HepG2 (cell line): Measurements from ENCODE around the gene RABL6. TPM values are rescaled to one million over a fixed set of nuclear protein-coding genes. Genes with fewer than 3 reads are reported as not detected.

Experiments used
- BORCS8-MEF2B ChIP-seq: sonication (generic); formaldehyde crosslinking; IDR thresholded peaks from 2 replicates; pipeline ENCODE4 v1.8.0; 2022; ENCODE audit warnings: mild to moderate bottlenecking, missing genetic modification reagents
- CHCHD3 ChIP-seq: sonication (generic); formaldehyde crosslinking; IDR thresholded peaks from 2 replicates; pipeline ENCODE4 v1.8.0; 2022; ENCODE audit warnings: mild to moderate bottlenecking, missing genetic modification reagents, moderate library complexity
- GFI1 ChIP-seq: sonication (generic); formaldehyde crosslinking; IDR thresholded peaks from 2 replicates; pipeline ENCODE4 v1.5.0; 2020; ENCODE audit warnings: missing genetic modification reagents, mild to moderate bottlenecking, borderline replicate concordance
- MAX ChIP-seq: IDR thresholded peaks from 2 replicates; pipeline ENCODE4 v1.6.1; 2012; ENCODE audit warnings: inconsistent platforms
- MED8 ChIP-seq: sonication (generic); formaldehyde crosslinking; IDR thresholded peaks from 2 replicates; pipeline ENCODE4 v1.8.1; 2023; ENCODE audit warnings: mild to moderate bottlenecking, missing genetic modification reagents; ENCODE audit not compliant: insufficient replicate concordance
- MTERF4 ChIP-seq: sonication (generic); formaldehyde crosslinking; IDR thresholded peaks from 2 replicates; pipeline ENCODE4 v1.8.0; 2023; ENCODE audit warnings: mild to moderate bottlenecking, missing genetic modification reagents
- PITX1 ChIP-seq: sonication (generic); formaldehyde crosslinking; IDR thresholded peaks from 2 replicates; pipeline ENCODE4 v1.5.1; 2020; ENCODE audit warnings: mild to moderate bottlenecking, missing genetic modification reagents
- PRMT3 ChIP-seq: sonication (generic); formaldehyde crosslinking; IDR thresholded peaks from 2 replicates; pipeline ENCODE4 v1.8.1; 2022; ENCODE audit warnings: low read depth, mild to moderate bottlenecking, moderate library complexity, missing genetic modification reagents, borderline replicate concordance
- RBM39 ChIP-seq: fragments of 200-400 bp; formaldehyde crosslinking; IDR thresholded peaks from one replicate; pipeline ENCODE4 v1.6.1; 2018; ENCODE audit warnings: antibody characterized with exemption, mild to moderate bottlenecking, low read depth, low read length; ENCODE audit not compliant: poor library complexity, severe bottlenecking
- SMARCC2 ChIP-seq: fragments of 450-650 bp; IDR thresholded peaks from 2 replicates; pipeline ENCODE4 v1.6.1; 2017; ENCODE audit warnings: antibody characterized with exemption, mild to moderate bottlenecking
- SNAPC5 ChIP-seq: sonication (generic); formaldehyde crosslinking; IDR thresholded peaks from 2 replicates; pipeline ENCODE4 v1.8.1; 2023; ENCODE audit warnings: mild to moderate bottlenecking, missing genetic modification reagents, borderline replicate concordance
- STAG1 ChIP-seq: sonication (generic); formaldehyde crosslinking; IDR thresholded peaks from 2 replicates; pipeline ENCODE4 v1.4.0; 2020; ENCODE audit warnings: missing genetic modification reagents
- THAP11 ChIP-seq: IDR thresholded peaks from 2 replicates; pipeline ENCODE4 v1.6.1; 2016; ENCODE audit warnings: missing biosample characterization, missing genetic modification reagents
- ZEB1 ChIP-seq: IDR thresholded peaks from 2 replicates; pipeline ENCODE4 v1.6.1; 2012; ENCODE audit warnings: mild to moderate bottlenecking, low read depth, inconsistent platforms; ENCODE audit not compliant: insufficient replicate concordance
- ZFAT ChIP-seq: sonication (generic); formaldehyde crosslinking; conservative IDR thresholded peaks from 2 replicates; pipeline ENCODE4 v1.8.1; 2023; ENCODE audit warnings: missing genetic modification reagents, inconsistent platforms
- ZNF333 ChIP-seq: sonication (generic); formaldehyde crosslinking; IDR thresholded peaks from 2 replicates; pipeline ENCODE4 v1.4.0; 2020; ENCODE audit warnings: mild to moderate bottlenecking, missing genetic modification reagents, borderline replicate concordance
- ZNF660 ChIP-seq: sonication (generic); formaldehyde crosslinking; IDR thresholded peaks from 2 replicates; pipeline ENCODE4 v1.5.1; 2020; ENCODE audit warnings: mild to moderate bottlenecking, low read depth, missing genetic modification reagents, borderline replicate concordance
- ZNF782 ChIP-seq: sonication (generic); formaldehyde crosslinking; IDR thresholded peaks from 2 replicates; pipeline ENCODE4 v1.4.0; 2020; ENCODE audit warnings: missing genetic modification reagents, mild to moderate bottlenecking, borderline replicate concordance
- polyA plus RNA-seq, 8 experiments: library from polyadenylated mRNA; depleted of rRNA in 3 of 8; stranded (reverse) in 7 of 8; unstranded in 1 of 8; fragments of >200 nt; fragmentation: Illumina TruSeq in 4 of 8; extraction: Trizol in 4 of 8; gene quantifications; 2 replicates each; pipeline versions ENCODE4 v1.2.1 to v1.2.3, GENCODE V29; 2011 to 2016; ENCODE audit warnings: low read depth in 4 of 8, missing spikeins in 1 of 8, mixed read lengths in 1 of 8; ENCODE audit not compliant: insufficient read depth in 1 of 8
- total RNA-seq, 5 experiments: library from RNA; depleted of rRNA; stranded (reverse); fragments of >200 nt; fragmentation: Illumina TruSeq; extraction: Trizol; gene quantifications; 2 replicates each; pipeline ENCODE4 v1.2.3, GENCODE V29; 2016; ENCODE audit warnings: low read depth in 1 of 5
- TF ChIP-seq, protein P1 (sequence below): sonication (generic); formaldehyde crosslinking; IDR thresholded peaks from 2 replicates; pipeline ENCODE4 v1.5.0; 2020; ENCODE audit warnings: missing genetic modification reagents
- TF ChIP-seq, protein P2 (sequence below): sonication (generic); formaldehyde crosslinking; IDR thresholded peaks from 2 replicates; pipeline ENCODE4 v1.4.0; 2020; ENCODE audit warnings: missing genetic modification reagents

Gene RABL6
- total and polyA plus RNA-seq, 2 of the 13 experiments (the other 11 are each of a cell fraction or from before 2014, with no cell fraction given), result 81.5 to 125 TPM

- TF ChIP-seq THAP11 (CRISPR knock-in tag) (peak; percentile 58; the same call in 1 of the 2 replicates), PRMT3 (CRISPR knock-in tag) (no peak), PITX1 (CRISPR knock-in tag) (no peak; the same call in 1 of the 2 replicates), RBM39 (no peak), BORCS8-MEF2B (CRISPR knock-in tag) (no peak), MTERF4 (no peak), SNAPC5 (CRISPR knock-in tag) (no peak), MAX (peak; percentile 73), ZNF333 (CRISPR knock-in tag) (no peak; the same call in 1 of the 2 replicates), GFI1 (no peak; the same call in 1 of the 2 replicates), ZNF782 (CRISPR knock-in tag) (no peak), STAG1 (no peak), ZFAT (CRISPR knock-in tag) (no peak), ZNF660 (CRISPR knock-in tag) (no peak), ZEB1 (no peak), MED8 (CRISPR knock-in tag) (no peak), SMARCC2 (no peak), CHCHD3 (CRISPR knock-in tag) (no peak)
- TF ChIP-seq, protein P1, sequence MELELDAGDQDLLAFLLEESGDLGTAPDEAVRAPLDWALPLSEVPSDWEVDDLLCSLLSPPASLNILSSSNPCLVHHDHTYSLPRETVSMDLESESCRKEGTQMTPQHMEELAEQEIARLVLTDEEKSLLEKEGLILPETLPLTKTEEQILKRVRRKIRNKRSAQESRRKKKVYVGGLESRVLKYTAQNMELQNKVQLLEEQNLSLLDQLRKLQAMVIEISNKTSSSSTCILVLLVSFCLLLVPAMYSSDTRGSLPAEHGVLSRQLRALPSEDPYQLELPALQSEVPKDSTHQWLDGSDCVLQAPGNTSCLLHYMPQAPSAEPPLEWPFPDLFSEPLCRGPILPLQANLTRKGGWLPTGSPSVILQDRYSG (CRISPR knock-in tag), result no peak; the same call in 1 of the 2 replicates
- TF ChIP-seq, protein P2, sequence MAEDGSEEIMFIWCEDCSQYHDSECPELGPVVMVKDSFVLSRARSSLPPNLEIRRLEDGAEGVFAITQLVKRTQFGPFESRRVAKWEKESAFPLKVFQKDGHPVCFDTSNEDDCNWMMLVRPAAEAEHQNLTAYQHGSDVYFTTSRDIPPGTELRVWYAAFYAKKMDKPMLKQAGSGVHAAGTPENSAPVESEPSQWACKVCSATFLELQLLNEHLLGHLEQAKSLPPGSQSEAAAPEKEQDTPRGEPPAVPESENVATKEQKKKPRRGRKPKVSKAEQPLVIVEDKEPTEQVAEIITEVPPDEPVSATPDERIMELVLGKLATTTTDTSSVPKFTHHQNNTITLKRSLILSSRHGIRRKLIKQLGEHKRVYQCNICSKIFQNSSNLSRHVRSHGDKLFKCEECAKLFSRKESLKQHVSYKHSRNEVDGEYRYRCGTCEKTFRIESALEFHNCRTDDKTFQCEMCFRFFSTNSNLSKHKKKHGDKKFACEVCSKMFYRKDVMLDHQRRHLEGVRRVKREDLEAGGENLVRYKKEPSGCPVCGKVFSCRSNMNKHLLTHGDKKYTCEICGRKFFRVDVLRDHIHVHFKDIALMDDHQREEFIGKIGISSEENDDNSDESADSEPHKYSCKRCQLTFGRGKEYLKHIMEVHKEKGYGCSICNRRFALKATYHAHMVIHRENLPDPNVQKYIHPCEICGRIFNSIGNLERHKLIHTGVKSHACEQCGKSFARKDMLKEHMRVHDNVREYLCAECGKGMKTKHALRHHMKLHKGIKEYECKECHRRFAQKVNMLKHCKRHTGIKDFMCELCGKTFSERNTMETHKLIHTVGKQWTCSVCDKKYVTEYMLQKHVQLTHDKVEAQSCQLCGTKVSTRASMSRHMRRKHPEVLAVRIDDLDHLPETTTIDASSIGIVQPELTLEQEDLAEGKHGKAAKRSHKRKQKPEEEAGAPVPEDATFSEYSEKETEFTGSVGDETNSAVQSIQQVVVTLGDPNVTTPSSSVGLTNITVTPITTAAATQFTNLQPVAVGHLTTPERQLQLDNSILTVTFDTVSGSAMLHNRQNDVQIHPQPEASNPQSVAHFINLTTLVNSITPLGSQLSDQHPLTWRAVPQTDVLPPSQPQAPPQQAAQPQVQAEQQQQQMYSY (CRISPR knock-in tag), result no peak
These were observed 78.3 kb downstream of the RABL6 start, which contains the start of gene TRAF2 (continued) for GRCh38 chr9:136885950-136886578.
